Adrenal gland (tissue), 5 donors: ENCODE results near the gene GTF2A1.

Source experiments
- POLR2A ChIP-seq, 2 donors: fragments of 450-650 bp; IDR thresholded peaks; one replicate each; pipeline ENCODE4 v1.6.1; 2017; ENCODE audit warnings: antibody characterized with exemption in 2 of 2, mild to moderate bottlenecking in 2 of 2, moderate library complexity in 1 of 2
- TF ChIP-seq, protein P1 (sequence below), 6 experiments: fragments of 450-650 bp in 4 of 6; fragments of 200-600 bp in 2 of 6; sonication (generic) in 1 of 6; IDR thresholded peaks; 1 replicate in 5 of 6; 2 replicates in 1 of 6; pipeline versions ENCODE4 v1.5.1 to v1.8.0; 2016 to 2021; ENCODE audit warnings: antibody characterized with exemption in 6 of 6, mild to moderate bottlenecking in 2 of 6, moderate library complexity in 1 of 6
- donor health status: DM: no; HTN: no; CAD: no.

DNA sequence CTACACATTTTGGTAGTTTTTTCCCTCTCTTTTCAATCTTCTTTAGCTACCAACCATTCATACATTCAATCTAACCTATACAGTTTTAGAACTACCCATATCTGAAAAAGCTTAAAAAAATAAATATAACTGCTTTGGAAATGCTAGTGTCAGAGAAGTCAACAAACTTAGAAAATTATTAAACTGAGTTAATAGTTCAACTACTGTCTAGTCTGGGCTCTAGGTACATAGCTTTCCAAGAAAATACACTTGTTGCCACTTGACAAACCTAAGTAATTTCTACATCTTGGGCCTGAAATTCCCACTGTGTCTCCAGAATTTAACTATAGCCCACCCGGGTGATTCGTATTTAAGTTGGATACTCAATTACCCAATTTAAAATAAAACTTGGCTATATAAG, 22.1 kb downstream of the GTF2A1 start:
- TF ChIP-seq, protein P1, sequence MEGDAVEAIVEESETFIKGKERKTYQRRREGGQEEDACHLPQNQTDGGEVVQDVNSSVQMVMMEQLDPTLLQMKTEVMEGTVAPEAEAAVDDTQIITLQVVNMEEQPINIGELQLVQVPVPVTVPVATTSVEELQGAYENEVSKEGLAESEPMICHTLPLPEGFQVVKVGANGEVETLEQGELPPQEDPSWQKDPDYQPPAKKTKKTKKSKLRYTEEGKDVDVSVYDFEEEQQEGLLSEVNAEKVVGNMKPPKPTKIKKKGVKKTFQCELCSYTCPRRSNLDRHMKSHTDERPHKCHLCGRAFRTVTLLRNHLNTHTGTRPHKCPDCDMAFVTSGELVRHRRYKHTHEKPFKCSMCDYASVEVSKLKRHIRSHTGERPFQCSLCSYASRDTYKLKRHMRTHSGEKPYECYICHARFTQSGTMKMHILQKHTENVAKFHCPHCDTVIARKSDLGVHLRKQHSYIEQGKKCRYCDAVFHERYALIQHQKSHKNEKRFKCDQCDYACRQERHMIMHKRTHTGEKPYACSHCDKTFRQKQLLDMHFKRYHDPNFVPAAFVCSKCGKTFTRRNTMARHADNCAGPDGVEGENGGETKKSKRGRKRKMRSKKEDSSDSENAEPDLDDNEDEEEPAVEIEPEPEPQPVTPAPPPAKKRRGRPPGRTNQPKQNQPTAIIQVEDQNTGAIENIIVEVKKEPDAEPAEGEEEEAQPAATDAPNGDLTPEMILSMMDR (IDR thresholded peaks at IDR 0.05) = no peak
- no peak for TF ChIP-seq POLR2A (IDR thresholded peaks at IDR 0.05)
